HG02623 (cell line): ENCODE results near the gene CIAO3.

Experiments used
- ATAC-seq: cut with Tn5 transposase; IDR thresholded peaks from one replicate; pipeline ENCODE4 v1.9.1; 2021; ENCODE audit warnings: moderate library complexity; ENCODE audit not compliant: unreplicated experiment

The CIAO3 gene

GRCh38 chr16:679814-680624 is 60.8 kb downstream of the CIAO3 start, which contains the start of gene STUB1:
TSS of gene STUB1 (plus strand) at chr16:680410. CDS start at chr16:680526, 116 bp downstream.
- no peak for ATAC-seq
